K562 (cell line): ENCODE measurements around the gene CMTR1. TPM values are rescaled to one million over a fixed set of nuclear protein-coding genes. Genes with fewer than 3 reads are reported as not detected.

ENCODE experiments used
- ATAC-seq: fragments of 200-7000 bp; cut with Tn5 transposase; 3 replicates; pipeline ENCODE4 v1.9.1; 2020; ENCODE audit warnings: moderate library complexity
- BruUV-seq: library from RNA; stranded (reverse); fragments of 400-500 nt; replicated peaks from 2 replicates; lab custom pipeline; 2021; lab: Mats Ljungman, UMichigan
- CTCF ChIA-PET: fragments of 300-600 bp; formaldehyde crosslinking; extraction: SDS; loops from one replicate; lab custom pipeline; 2021; ENCODE audit warnings: low intra/inter-chr PET ratio; lab: Yijun Ruan, JAX
- POLR2A ChIA-PET: fragments of 300-600, 350-650 bp; sonication (Branson Sonifier 250); formaldehyde crosslinking; extraction: SDS; loops from one replicate; lab custom pipeline; 2021; ENCODE audit warnings: antibody characterized with exemption, inconsistent platforms; lab: Yijun Ruan, JAX
- DNase-seq, 4 experiments: peaks; one replicate each; pipeline versions ENCODE4 v3.0.0 to v3.0.0-alpha.2; 2011 to 2018; ENCODE audit warnings: low spot score in 3 of 4, mixed read lengths in 3 of 4; ENCODE audit errors: extremely low read depth in 1 of 4
- FAIRE-seq: peaks from 2 replicates; lab custom pipeline; 2011; peaks lifted over from hg19 to GRCh38; lab: Jason Lieb, UNC
- H2AFZ ChIP-seq: 2 replicates; pipeline ENCODE4 v1.6.0; 2011; ENCODE audit warnings: low read depth, low read length, control low read depth, inconsistent platforms
- H3K27ac ChIP-seq: fragments of 200-600 bp; 3 replicates; pipeline ENCODE4 v1.8.0; 2011; ENCODE audit warnings: low read depth, mild to moderate bottlenecking, control low read depth, inconsistent platforms, low read length, moderate library complexity, mixed read lengths; ENCODE audit errors: extremely low read depth
- H3K27me3 ChIP-seq, 2 experiments: fragments of 300-600 bp in 1 of 2; 2 replicates in 1 of 2; 3 replicates in 1 of 2; pipeline versions ENCODE4 v1.6.0 to v1.8.0; 2011; ENCODE audit warnings: inconsistent platforms in 2 of 2, low read length in 2 of 2, mild to moderate bottlenecking in 1 of 2, mixed read lengths in 1 of 2, moderate library complexity in 1 of 2; ENCODE audit not compliant: control insufficient read depth in 2 of 2, insufficient read depth in 2 of 2
- H3K36me3 ChIP-seq: fragments of 300-600 bp; 3 replicates; pipeline ENCODE4 v1.8.0; 2011; ENCODE audit warnings: mild to moderate bottlenecking, low read length, inconsistent platforms; ENCODE audit not compliant: control insufficient read depth, insufficient read depth
- H3K4me1 ChIP-seq, 2 experiments: fragments of 200-600 bp in 1 of 2; replicated peaks in 1 of 2; 2 replicates in 1 of 2; 3 replicates in 1 of 2; pipeline versions ENCODE4 v1.5.1 to v1.8.0; 2011; ENCODE audit warnings: inconsistent platforms in 2 of 2, low read length in 2 of 2, mild to moderate bottlenecking in 1 of 2, mixed read lengths in 1 of 2, moderate library complexity in 1 of 2; ENCODE audit not compliant: control insufficient read depth in 2 of 2, insufficient read depth in 2 of 2
- H3K4me2 ChIP-seq: 2 replicates; pipeline ENCODE4 v1.6.1; 2011; ENCODE audit warnings: low read length, control low read depth, inconsistent platforms, mixed read lengths; ENCODE audit not compliant: insufficient read depth
- H3K4me3 ChIP-seq: fragments of 200-600 bp; sonication (generic), shearing (Covaris generic); 2 replicates; pipeline ENCODE4 v1.5.1; 2016; ENCODE audit warnings: control low read depth, inconsistent platforms
- H3K79me2 ChIP-seq: fragments of 200-600 bp; 3 replicates; pipeline ENCODE4 v1.8.0; 2011; ENCODE audit warnings: low read length, inconsistent platforms; ENCODE audit not compliant: control insufficient read depth, insufficient read depth
- H3K9ac ChIP-seq, 2 experiments: 2 replicates each; pipeline versions ENCODE4 v1.6.0 to v1.6.1; 2011; ENCODE audit warnings: low read depth in 2 of 2, low read length in 2 of 2, control low read depth in 1 of 2, inconsistent platforms in 1 of 2, mild to moderate bottlenecking in 1 of 2, mixed read lengths in 1 of 2; ENCODE audit not compliant: insufficient read depth in 1 of 2
- H3K9me1 ChIP-seq: one replicate; pipeline ENCODE4 v1.6.0; 2011; ENCODE audit warnings: inconsistent platforms, mild to moderate bottlenecking, low read length, moderate library complexity; ENCODE audit not compliant: control insufficient read depth, insufficient read depth
- H3K9me3 ChIP-seq: replicated peaks from 2 replicates; pipeline ENCODE4 v1.5.1; 2011; ENCODE audit warnings: low read depth, low read length, inconsistent platforms; ENCODE audit not compliant: control insufficient read depth, insufficient read depth
- H4K20me1 ChIP-seq: replicated peaks from 2 replicates; pipeline ENCODE4 v1.6.1; 2011; ENCODE audit warnings: low read length, inconsistent platforms, mixed read lengths; ENCODE audit not compliant: control insufficient read depth, insufficient read depth
- FOXA1 ChIP-seq: fragments of 450-650 bp; IDR thresholded peaks from 2 replicates; pipeline ENCODE4 v1.6.1; 2016; ENCODE audit warnings: mild to moderate bottlenecking, borderline replicate concordance
- RAD21 ChIP-seq, 2 experiments: fragments of 250-450 bp in 1 of 2; fragments of 450-650 bp in 1 of 2; sonication (Bioruptor Pico) in 1 of 2; formaldehyde crosslinking in 1 of 2; IDR thresholded peaks in 1 of 2; conservative IDR thresholded peaks in 1 of 2; 2 replicates each; pipeline versions ENCODE4 v1.4.0 to v1.8.0; 2020 to 2022; ENCODE audit warnings: mild to moderate bottlenecking in 2 of 2, moderate library complexity in 1 of 2
- SREBF2 ChIP-seq: sonication (generic); formaldehyde crosslinking; IDR thresholded peaks from 2 replicates; pipeline ENCODE4 v1.4.0; 2020; ENCODE audit warnings: mild to moderate bottlenecking, missing genetic modification reagents
- WGBS: fragments of 100-300 bp; shearing (Covaris generic); methylation state at CpG from one replicate; pipeline ENCODE4 v1.1.6; 2016; ENCODE audit warnings: low coverage, mixed read lengths; ENCODE audit not compliant: insufficient coverage; ENCODE audit errors: missing lambda C conversion rate; 5-methylcytosine and 5-hydroxymethylcytosine counted together
- in situ Hi-C: fragments of 300-500 bp; cut with MboI; formaldehyde crosslinking; loops from 4 replicates; pipeline ENCODE4 v1.15.0; 2018; ENCODE audit warnings: inconsistent platforms, mixed read lengths
- intact Hi-C: fragments of 100-400 bp; cut with micrococcal nuclease; formaldehyde crosslinking; loops from 2 replicates; pipeline ENCODE4 v1.14.2; 2022
- polyA plus RNA-seq, 8 experiments: library from polyadenylated mRNA; depleted of rRNA in 4 of 8; stranded (reverse) in 5 of 8; unstranded in 3 of 8; fragments of >200 nt; fragmentation: Nextera tagmentation in 2 of 8; fragmentation: Illumina TruSeq in 1 of 8; extraction: Ambion mirVana in 2 of 8; extraction: Trizol in 1 of 8; gene quantifications; 2 replicates each; pipeline versions ENCODE4 v1.2.1 to v1.2.3, GENCODE V29; 2011 to 2014; ENCODE audit warnings: inconsistent platforms in 1 of 8, missing spikeins in 1 of 8
- total RNA-seq, 7 experiments: library from RNA; depleted of rRNA in 6 of 7; stranded (reverse); fragments of >200 nt in 6 of 7; fragmentation: Illumina TruSeq in 2 of 7; extraction: Trizol in 2 of 7; gene quantifications; 2 replicates each; pipeline versions ENCODE4 v1.2.1 to v1.2.3, GENCODE V29; 2011 to 2021; ENCODE audit warnings: low replicate concordance in 1 of 7
- TF ChIP-seq, protein P1 (sequence below), 3 experiments: IDR thresholded peaks in 2 of 3; conservative IDR thresholded peaks in 1 of 3; 2 replicates each; pipeline ENCODE4 v1.5.1; 2011 to 2012; ENCODE audit warnings: low read length in 3 of 3, mild to moderate bottlenecking in 3 of 3, control low read depth in 2 of 3, improper control_type of control experiment in 1 of 3, inconsistent platforms in 1 of 3, low read depth in 1 of 3, mixed read lengths in 1 of 3, moderate library complexity in 1 of 3; ENCODE audit not compliant: insufficient read depth in 2 of 3

CMTR1 gene
- total and polyA plus RNA-seq, 9 of the 15 experiments (the other 6 are each of a cell fraction or from before 2014, with no cell fraction given) = 2.9 to 63.5 (median 49.5) TPM

DNA sequence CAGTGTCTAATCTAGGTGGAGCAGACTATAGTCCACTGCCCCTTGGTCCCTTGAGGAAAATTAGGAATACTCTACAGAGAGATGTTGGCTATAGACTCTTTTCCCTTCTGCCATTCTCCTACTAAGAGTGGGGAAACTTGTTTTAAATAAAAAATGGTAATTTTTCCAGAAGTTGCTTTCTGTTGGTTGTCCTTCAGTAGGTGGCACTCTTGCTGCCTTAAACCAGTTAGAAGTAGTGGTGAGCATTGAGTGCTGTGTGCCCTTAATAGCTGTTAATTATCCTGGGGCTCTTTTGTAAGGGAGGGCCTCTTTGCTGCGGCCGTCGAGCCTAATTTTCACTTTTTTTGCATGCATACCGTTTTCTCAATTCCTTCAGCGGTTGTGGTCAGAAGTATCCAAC lies 2.8 kb downstream of the CMTR1 start:
- no peak for FAIRE-seq
- H3K9me1 ChIP-seq = no peaks in the 10 kb centered on the region
- no peak overlapping the region for H3K27ac ChIP-seq
- POLR2A ChIA-PET = interaction anchor here (0.6 to 2.7 kb wide), 4 partner anchors 9 to 21 kb away, joined by 3 to 10 read pairs (median 6); no protein-coding TSS in a partner anchor
- WGBS = 89% methylated on average over 5 of the region's 5 CpGs
- no peak overlapping the region for H2AFZ ChIP-seq
- peaks cover 37% of the 10 kb centered on the region for H3K79me2 ChIP-seq
- peaks cover 12 to 17% of the 10 kb centered on the region in 2 experiments for H3K4me1 ChIP-seq
- no peak overlapping the region for H3K4me3 ChIP-seq
- TF ChIP-seq SREBF2 (CRISPR knock-in tag) (no peak), RAD21 (CRISPR knock-in tag; conservative IDR thresholded peaks at IDR 0.05 in 1 of 2, IDR thresholded peaks at IDR 0.05 in 1 of 2) (peak in 1 of 2 experiments; percentile 14; a peak in 1 of 4 replicates), FOXA1 (no peak)
- TF ChIP-seq, protein P1, sequence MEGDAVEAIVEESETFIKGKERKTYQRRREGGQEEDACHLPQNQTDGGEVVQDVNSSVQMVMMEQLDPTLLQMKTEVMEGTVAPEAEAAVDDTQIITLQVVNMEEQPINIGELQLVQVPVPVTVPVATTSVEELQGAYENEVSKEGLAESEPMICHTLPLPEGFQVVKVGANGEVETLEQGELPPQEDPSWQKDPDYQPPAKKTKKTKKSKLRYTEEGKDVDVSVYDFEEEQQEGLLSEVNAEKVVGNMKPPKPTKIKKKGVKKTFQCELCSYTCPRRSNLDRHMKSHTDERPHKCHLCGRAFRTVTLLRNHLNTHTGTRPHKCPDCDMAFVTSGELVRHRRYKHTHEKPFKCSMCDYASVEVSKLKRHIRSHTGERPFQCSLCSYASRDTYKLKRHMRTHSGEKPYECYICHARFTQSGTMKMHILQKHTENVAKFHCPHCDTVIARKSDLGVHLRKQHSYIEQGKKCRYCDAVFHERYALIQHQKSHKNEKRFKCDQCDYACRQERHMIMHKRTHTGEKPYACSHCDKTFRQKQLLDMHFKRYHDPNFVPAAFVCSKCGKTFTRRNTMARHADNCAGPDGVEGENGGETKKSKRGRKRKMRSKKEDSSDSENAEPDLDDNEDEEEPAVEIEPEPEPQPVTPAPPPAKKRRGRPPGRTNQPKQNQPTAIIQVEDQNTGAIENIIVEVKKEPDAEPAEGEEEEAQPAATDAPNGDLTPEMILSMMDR (IDR thresholded peaks at IDR 0.05 in 2 of 3, conservative IDR thresholded peaks at IDR 0.05 in 1 of 3; ENCODE audit: insufficient read depth in 2 of 3, low read depth in 1 of 3, low read length in 3 of 3) = peak in 1 of 3 experiments; percentile 17; a peak in 1 of 6 replicates
- no peaks in the 10 kb centered on the region for H4K20me1 ChIP-seq
- in situ Hi-C loops (no loop called here), intact Hi-C loops (no loop called here)
- no TSS peak for BruUV-seq
- H3K4me2 ChIP-seq = no peak overlapping the region
- no peak overlapping the region for H3K9ac ChIP-seq
- DNase-seq = no peak
- no peaks in the 10 kb centered on the region for H3K27me3 ChIP-seq
- CTCF ChIA-PET = no interaction called here
- peaks cover 55% of the 10 kb centered on the region for H3K36me3 ChIP-seq
- no peaks in the 10 kb centered on the region for H3K9me3 ChIP-seq
- ATAC-seq = no peak
